Activated CD4-positive, alpha-beta T cell treated with anti-CD3 and anti-CD28 coated beads, Interleukin-2, amount 50 U/mL, for 4 hours (primary cell): ENCODE results near the gene BFSP2.

Source experiments
- DNase-seq, 2 experiments: peaks; one replicate each; pipeline ENCODE4 v3.0.0-alpha.2; 2020

Gene BFSP2

GRCh38 chr3:133419151-133419909 is 19.5 kb downstream of the BFSP2 start:
- DNase-seq: no peak

GRCh38 chr3:133424937-133425869 is 25.3 kb downstream of the BFSP2 start:
- DNase-seq: no peak

- DNase-seq: no peak
Observed at GRCh38 chr3:133425898-133426297, 26.0 kb downstream of the BFSP2 start.

- DNase-seq: no peak
Observed at GRCh38 chr3:133426721-133427120, 26.9 kb downstream of the BFSP2 start.

GRCh38 chr3:133428552-133428951 is 28.7 kb downstream of the BFSP2 start:
- no peak for DNase-seq

GRCh38 chr3:133429063-133429462 is 29.2 kb downstream of the BFSP2 start:
- DNase-seq: no peak

GRCh38 chr3:133439563-133439962 is 39.7 kb downstream of the BFSP2 start:
- DNase-seq: no peak

- DNase-seq: no peak
Observed at GRCh38 chr3:133440652-133441051, 40.8 kb downstream of the BFSP2 start.

GRCh38 chr3:133441867-133442270 is 42.0 kb downstream of the BFSP2 start:
- no peak for DNase-seq

- no peak for DNase-seq
Observed at GRCh38 chr3:133442518-133442917, 42.7 kb downstream of the BFSP2 start.

GRCh38 chr3:133443649-133444422 is 44.0 kb downstream of the BFSP2 start:
- DNase-seq: no peak

- DNase-seq: no peak
Observed at GRCh38 chr3:133444423-133444774, 44.5 kb downstream of the BFSP2 start.

- no peak for DNase-seq
Observed at GRCh38 chr3:133445108-133445507, 45.3 kb downstream of the BFSP2 start.

- DNase-seq: no peak
Observed at GRCh38 chr3:133447750-133448477, 48.1 kb downstream of the BFSP2 start.

GRCh38 chr3:133448478-133449122 is 48.7 kb downstream of the BFSP2 start:
- DNase-seq: no peak

GRCh38 chr3:133451309-133451708 is 51.5 kb downstream of the BFSP2 start:
- no peak for DNase-seq

GRCh38 chr3:133452641-133453319 is 52.9 kb downstream of the BFSP2 start:
- no peak for DNase-seq

- DNase-seq: no peak
Observed at GRCh38 chr3:133453383-133453782, 53.5 kb downstream of the BFSP2 start.

GRCh38 chr3:133455281-133455680 is 55.4 kb downstream of the BFSP2 start:
- no peak for DNase-seq

GRCh38 chr3:133455960-133456359 is 56.1 kb downstream of the BFSP2 start:
- no peak for DNase-seq

- no peak for DNase-seq
Observed at GRCh38 chr3:133457025-133457424, 57.2 kb downstream of the BFSP2 start.
